GM19397 (cell line): ENCODE results near the gene TRMT44.
"Not testable (repeated sequence)": the region's sequence is repeated elsewhere in the genome, so short reads cannot be mapped to it uniquely, and the experiment has no call there.

Source experiments
- ATAC-seq: cut with Tn5 transposase; IDR thresholded peaks from one replicate; pipeline ENCODE4 v1.9.1; 2021; ENCODE audit warnings: mild to moderate bottlenecking, moderate library complexity; ENCODE audit not compliant: unreplicated experiment

TRMT44 gene

GRCh38 chr4:8406887-8407286 lies 33.7 kb upstream of the TRMT44 start:
- ATAC-seq: not testable (repeated sequence)

DNA sequence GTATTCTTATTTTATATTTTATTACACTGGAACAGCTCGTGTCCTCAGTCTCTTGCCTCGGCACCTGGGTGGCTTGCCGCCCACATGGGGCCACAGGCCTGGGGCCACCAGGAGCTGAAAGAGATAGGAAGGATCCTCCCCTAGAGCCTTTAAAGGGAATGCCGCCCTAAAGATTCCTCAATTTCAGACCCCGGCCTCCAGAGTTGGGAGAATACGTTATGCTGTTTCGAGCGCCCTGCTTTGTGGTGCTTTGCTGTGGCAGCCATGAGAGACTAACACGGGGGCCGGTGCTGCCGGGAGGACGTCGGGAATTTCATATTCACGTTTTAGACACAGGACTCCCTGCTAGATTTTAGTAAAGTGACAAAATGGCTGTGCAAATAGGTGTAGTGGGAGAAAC lies 33.3 kb upstream of the TRMT44 start:
- no peak for ATAC-seq

DNA sequence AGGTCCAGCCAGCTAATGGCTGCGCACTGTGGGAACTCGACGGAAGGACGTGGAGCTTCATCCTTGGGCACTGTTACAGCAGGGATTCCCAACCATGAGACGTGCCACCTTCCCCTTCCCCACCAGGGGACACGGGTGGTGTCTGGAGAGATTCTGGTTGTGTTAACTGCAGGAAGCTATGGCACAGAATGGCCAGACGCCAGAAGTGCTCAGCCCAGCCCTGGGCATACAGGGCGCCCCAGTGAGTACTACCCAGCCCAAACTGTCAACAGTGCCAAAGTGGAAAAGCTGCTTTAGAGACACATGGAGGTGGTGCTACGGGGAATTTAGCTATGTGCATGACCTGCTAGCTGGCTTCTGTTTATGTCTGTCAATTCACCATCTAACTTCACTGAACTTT lies 32.8 kb upstream of the TRMT44 start:
- no peak for ATAC-seq

DNA sequence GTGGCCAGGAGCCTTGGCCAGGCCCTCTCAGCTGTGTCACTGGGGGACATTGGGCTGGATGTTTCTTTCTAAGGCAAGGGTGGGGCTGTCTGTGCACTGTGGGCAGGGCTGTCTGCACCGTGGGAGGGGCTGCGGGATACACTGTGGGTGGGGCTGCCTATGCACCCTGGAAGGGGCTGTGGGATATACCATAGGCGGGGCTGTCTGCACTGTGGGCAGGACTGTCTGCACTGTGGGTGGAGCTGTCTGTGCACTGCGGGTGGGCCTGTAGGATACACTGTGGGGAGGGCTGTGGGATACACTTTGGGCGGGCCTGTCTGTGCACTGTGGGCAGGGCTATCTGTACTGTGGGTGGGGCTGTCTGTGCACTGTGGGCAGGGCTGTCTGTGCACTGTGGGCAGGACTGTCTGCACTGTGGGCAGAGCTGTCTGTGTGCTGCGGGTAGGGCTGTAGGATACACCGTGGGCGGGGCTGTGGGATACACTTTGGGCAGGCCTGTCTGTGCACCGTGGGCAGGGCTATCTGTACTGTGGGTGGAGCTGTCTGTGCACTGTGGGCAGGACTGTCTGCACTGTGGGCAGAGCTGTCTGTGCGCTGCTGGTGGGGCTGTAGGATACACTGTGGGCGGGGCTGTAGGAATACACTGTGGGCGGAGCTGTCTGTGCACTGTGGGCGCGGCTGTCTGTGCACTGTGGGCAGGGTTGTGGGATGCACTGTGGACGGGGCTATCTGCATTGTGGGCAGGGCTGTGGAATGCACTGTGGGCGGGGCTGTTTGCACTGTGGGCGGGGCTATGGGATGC lies 31.1 kb upstream of the TRMT44 start:
- ATAC-seq: no peak

- ATAC-seq: no peak
Measured at GRCh38 chr4:8410066-8410625, 30.4 kb upstream of the TRMT44 start.

- no peak for ATAC-seq
Measured at GRCh38 chr4:8410641-8411271, 29.8 kb upstream of the TRMT44 start.

DNA sequence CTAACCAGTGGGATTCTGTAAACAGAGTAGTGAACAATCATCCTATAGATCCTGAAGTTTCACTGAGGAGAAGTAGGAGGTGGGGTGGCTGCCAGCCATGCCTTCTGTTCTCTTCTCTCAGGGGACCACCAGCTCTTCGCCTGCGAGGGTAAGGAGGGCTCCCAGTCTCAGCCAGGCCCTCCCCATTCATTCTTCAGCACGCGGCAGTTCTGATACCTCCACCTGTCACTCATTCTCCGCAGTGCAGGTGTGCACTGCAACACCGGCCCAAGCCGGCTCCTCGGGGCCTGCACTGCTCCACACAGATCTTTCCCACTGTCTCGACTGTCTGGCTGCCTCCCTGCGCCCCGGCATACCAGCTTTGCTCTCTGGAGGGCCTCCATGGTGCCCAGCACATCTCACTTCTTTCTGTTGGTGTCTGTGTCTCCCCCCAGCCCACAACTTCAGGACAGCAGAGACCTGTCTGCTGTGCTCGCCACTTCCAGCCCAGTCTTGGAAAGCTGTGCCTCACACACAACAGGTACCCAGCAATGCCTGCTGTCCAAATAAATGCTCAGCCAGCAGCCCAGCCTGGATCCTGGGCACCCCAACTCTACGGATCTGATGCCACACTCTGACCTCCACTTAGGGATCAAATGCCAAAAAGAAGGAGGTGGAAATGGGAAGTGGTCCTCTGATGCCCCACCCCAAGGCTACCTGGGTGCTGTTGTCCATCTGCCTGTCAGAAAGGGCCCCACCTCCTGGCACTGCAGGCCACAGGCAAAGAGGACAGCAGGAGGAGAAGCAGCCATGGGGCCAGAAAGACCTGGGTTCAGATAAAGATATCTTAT lies 29.0 kb upstream of the TRMT44 start:
- ATAC-seq: no peak

GRCh38 chr4:8412288-8412687 lies 28.3 kb upstream of the TRMT44 start:
- no peak for ATAC-seq

- ATAC-seq: no peak
Measured at GRCh38 chr4:8414377-8414776, 26.2 kb upstream of the TRMT44 start.

DNA sequence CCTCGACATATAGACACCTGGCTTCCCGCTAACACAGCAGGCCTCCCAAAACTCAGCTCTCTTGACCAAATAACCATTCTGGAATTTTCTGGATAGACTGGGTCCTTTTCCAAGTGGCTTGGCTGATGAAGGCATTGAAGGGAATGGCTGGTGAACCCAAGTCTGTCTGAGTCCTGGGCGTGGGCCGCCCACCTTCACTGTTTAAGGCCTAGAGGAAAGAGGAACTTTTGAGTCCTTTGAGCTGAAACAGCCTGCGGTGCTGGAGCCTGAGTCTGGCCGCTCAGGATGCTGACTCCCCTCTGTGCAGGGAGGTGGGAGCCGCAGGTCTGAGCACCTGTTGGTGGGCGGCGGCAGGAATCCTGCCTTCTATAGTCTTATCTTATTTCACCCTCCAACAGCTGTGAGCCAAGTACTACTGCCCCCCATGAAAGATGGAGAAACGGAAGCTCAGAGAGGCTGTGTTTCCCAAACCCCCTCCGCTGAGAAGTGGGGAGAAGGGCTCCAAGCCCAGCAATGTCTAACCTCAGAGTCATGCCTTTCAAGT lies 23.4 kb upstream of the TRMT44 start:
- no peak for ATAC-seq

- ATAC-seq: peak; percentile 71
Measured at GRCh38 chr4:8419222-8420041, 21.1 kb upstream of the TRMT44 start.

DNA sequence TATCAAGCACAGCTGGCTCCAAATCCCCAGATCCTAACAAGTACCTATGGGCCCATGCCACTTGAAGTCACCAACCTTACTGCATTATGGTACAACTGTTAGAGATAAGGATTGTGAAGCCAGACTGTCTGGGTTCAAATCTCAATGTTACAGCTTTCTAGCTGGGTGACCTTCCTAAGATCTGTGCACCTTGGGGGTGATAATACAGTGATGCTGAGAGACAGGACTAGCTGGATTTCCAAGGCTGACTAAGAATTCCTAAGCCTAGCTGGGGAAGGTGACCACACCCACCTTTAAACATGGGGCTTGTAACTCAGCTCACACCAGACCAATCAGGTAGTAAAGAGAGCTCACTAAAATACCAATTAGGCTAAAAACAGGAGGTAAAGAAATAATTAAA lies 20.4 kb upstream of the TRMT44 start:
- not testable (repeated sequence) for ATAC-seq

GRCh38 chr4:8422327-8422726 lies 18.2 kb upstream of the TRMT44 start:
- no peak for ATAC-seq

- ATAC-seq: no peak
Measured at GRCh38 chr4:8422786-8423185, 17.8 kb upstream of the TRMT44 start.

DNA sequence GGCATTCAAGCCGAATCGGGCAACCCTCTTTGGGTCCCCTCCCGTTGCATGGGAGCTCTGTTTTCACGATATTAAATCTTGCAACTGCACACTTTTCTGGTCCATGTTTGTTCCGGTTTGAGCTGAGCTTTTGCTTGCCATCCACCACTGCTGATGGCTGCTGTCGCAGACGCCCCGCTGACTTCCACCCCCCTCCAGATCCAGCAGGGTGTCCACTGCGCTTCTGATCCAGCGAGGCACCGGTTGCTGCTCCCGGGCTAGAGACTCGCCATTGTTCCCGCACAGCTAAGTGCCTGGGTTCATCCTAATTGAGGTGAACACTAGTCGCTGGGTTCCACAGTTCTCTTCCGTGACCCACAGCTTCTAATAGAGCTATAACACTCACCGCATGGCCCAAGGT lies 13.3 kb upstream of the TRMT44 start:
- no peak for ATAC-seq

- peak; percentile 45 for ATAC-seq
Measured at GRCh38 chr4:8427761-8428287, 12.8 kb upstream of the TRMT44 start.

DNA sequence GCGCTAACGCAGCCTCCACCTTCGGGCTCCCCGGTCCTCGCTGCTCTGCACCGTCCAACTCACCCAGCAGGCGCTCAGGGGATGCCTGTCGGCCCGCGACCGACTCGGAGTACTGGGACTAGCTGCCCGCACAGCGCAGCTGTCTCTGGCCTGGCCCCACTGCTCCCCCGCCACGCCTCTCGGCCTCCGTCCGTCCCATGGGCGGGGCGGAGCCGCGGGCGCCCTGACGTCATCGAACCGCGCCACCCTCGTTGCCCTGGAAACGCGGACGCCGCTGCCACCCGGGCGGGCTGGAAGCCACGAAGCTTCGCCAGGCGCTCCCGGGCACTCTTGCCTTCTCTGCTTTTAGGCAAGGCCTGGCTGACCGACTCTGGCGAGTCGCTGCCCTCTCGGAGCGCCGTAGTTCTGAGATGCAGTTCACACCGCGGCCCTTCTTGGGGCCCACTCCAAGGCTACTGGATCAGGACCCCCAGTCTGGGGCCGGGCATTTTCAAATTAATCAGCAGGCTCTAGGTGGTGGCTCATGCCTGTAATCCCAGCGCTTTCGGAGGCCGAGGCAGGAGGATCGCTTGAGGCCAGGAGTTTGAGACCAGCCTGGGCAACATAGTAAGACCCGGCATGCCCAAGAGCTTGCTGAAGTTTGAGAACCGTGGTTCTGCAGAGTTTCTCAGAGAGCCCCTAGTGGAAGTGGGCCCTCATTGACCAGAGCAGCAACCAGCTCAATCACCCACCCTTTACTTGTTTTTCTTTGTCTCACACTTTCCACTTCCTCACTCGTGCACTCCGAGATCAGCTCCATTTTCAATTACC lies 12.1 kb upstream of the TRMT44 start:
- peak; percentile 95 for ATAC-seq

- ATAC-seq: no peak
Measured at GRCh38 chr4:8431553-8431952, 9.0 kb upstream of the TRMT44 start.

- ATAC-seq: no peak
Measured at GRCh38 chr4:8433136-8433535, 7.4 kb upstream of the TRMT44 start.
